HCT116 (cell line): Measurements from ENCODE around the gene NTRK3. TPM values are rescaled to one million over a fixed set of nuclear protein-coding genes. Genes with fewer than 3 reads are reported as not detected.

Source experiments
- ATAC-seq: fragments of 200-7000 bp; cut with Tn5 transposase; 2 replicates; pipeline ENCODE4 v1.9.1; 2020; ENCODE audit warnings: mild to moderate bottlenecking, moderate library complexity
- BruUV-seq: library from RNA; stranded (reverse); fragments of 400-500 nt; replicated peaks from 2 replicates; lab custom pipeline; 2021; lab: Mats Ljungman, UMichigan
- CTCF ChIA-PET: fragments of 300-600 bp; sonication (Branson Sonifier 250); formaldehyde crosslinking; loops from one replicate; lab custom pipeline; 2021; ENCODE audit warnings: antibody characterized with exemption; lab: Charles Lee
- POLR2A ChIA-PET: fragments of 300-600, 350-600 bp; sonication (Branson Sonifier 250); formaldehyde crosslinking; loops from one replicate; lab custom pipeline; 2021; ENCODE audit warnings: antibody characterized with exemption; lab: Charles Lee
- RAD21 ChIA-PET, 2 experiments: fragments of 300-600 bp; sonication (Branson Sonifier 250); formaldehyde crosslinking; loops; one replicate each; lab custom pipeline; 2023; ENCODE audit warnings: low total read pairs in 2 of 2; ENCODE audit not compliant: uncharacterized antibody in 2 of 2, unreplicated experiment in 2 of 2, low non-redundant PET in 1 of 2; lab: Charles Lee
- DNase-seq: peaks from one replicate; pipeline ENCODE4 v3.0.0-alpha.2; 2010; ENCODE audit warnings: low read depth, low spot score
- H2AFZ ChIP-seq: fragments of 200-600 bp; shearing (Covaris generic), sonication (generic); 2 replicates; pipeline ENCODE4 v1.6.1; 2017; ENCODE audit warnings: low read depth, mixed run types, mixed read lengths, antibody characterized with exemption, low read length; ENCODE audit not compliant: poor library complexity, severe bottlenecking
- H3K27ac ChIP-seq: 2 replicates; pipeline ENCODE4 v1.5.1; 2012; ENCODE audit warnings: low read depth, low read length
- H3K27me3 ChIP-seq: fragments of 200-600 bp; sonication (generic); 2 replicates; pipeline ENCODE4 v1.6.1; 2016; ENCODE audit warnings: mixed run types, low read length, mixed read lengths; ENCODE audit not compliant: insufficient read depth
- H3K36me3 ChIP-seq, 2 experiments: fragments of 200-500 bp in 1 of 2; fragments of 200-600 bp in 1 of 2; sonication (Bioruptor generic) in 1 of 2; sonication (generic) in 1 of 2; 2 replicates each; pipeline versions ENCODE4 v1.5.1 to v1.6.1; 2014 to 2016; ENCODE audit warnings: low read length in 2 of 2, inconsistent platforms in 1 of 2, mixed read lengths in 1 of 2, mixed run types in 1 of 2; ENCODE audit not compliant: insufficient read depth in 2 of 2, control insufficient read depth in 1 of 2
- H3K4me1 ChIP-seq, 2 experiments: fragments of 200-600 bp in 1 of 2; sonication (generic) in 1 of 2; 2 replicates each; pipeline versions ENCODE4 v1.5.1 to v1.6.1; 2012 to 2017; ENCODE audit warnings: low read length in 2 of 2, inconsistent platforms in 1 of 2, mild to moderate bottlenecking in 1 of 2, mixed read lengths in 1 of 2, mixed run types in 1 of 2, moderate library complexity in 1 of 2; ENCODE audit not compliant: insufficient read depth in 2 of 2, control insufficient read depth in 1 of 2
- H3K4me2 ChIP-seq: fragments of 200-600 bp; sonication (generic); 2 replicates; pipeline ENCODE4 v1.6.1; 2017; ENCODE audit warnings: mixed run types, low read length, mixed read lengths
- H3K4me3 ChIP-seq, 2 experiments: fragments of 200-600 bp in 1 of 2; sonication (generic) in 1 of 2; replicated peaks in 1 of 2; 2 replicates each; pipeline ENCODE4 v1.5.1; 2011 to 2016; ENCODE audit warnings: low read length in 2 of 2, control low read depth in 1 of 2, low read depth in 1 of 2, mild to moderate bottlenecking in 1 of 2, mixed read lengths in 1 of 2, mixed run types in 1 of 2
- H3K79me2 ChIP-seq: fragments of 200-600 bp; sonication (generic); 2 replicates; pipeline ENCODE4 v1.6.1; 2017; ENCODE audit warnings: mild to moderate bottlenecking, mixed run types, low read length, moderate library complexity, mixed read lengths; ENCODE audit not compliant: insufficient read depth
- H3K9ac ChIP-seq: fragments of 200-600 bp; sonication (generic); 2 replicates; pipeline ENCODE4 v1.6.1; 2016; ENCODE audit warnings: low read length, mixed read lengths
- H3K9me2 ChIP-seq: fragments of 200-600 bp; sonication (generic), shearing (Covaris generic); 2 replicates; pipeline ENCODE4 v1.6.1; 2017; ENCODE audit warnings: mixed run types, mild to moderate bottlenecking, moderate library complexity; ENCODE audit not compliant: insufficient read depth
- H3K9me3 ChIP-seq, 2 experiments: fragments of 200-500 bp in 1 of 2; fragments of 200-600 bp in 1 of 2; sonication (Bioruptor generic) in 1 of 2; sonication (generic) in 1 of 2; 2 replicates each; pipeline ENCODE4 v1.6.1; 2014 to 2017; ENCODE audit warnings: low read length in 2 of 2, mixed read lengths in 2 of 2, inconsistent platforms in 1 of 2, low read depth in 1 of 2, mild to moderate bottlenecking in 1 of 2, mixed run types in 1 of 2, moderate library complexity in 1 of 2; ENCODE audit not compliant: control insufficient read depth in 1 of 2, insufficient read depth in 1 of 2
- H4K20me1 ChIP-seq: fragments of 200-600 bp; sonication (generic), shearing (Covaris generic); 2 replicates; pipeline ENCODE4 v1.6.1; 2017; ENCODE audit warnings: mixed run types, mild to moderate bottlenecking, moderate library complexity; ENCODE audit not compliant: insufficient read depth
- ATF3 ChIP-seq: IDR thresholded peaks from 2 replicates; pipeline ENCODE4 v1.6.1; 2012
- CBX3 ChIP-seq: IDR thresholded peaks from 2 replicates; pipeline ENCODE4 v1.6.1; 2012; ENCODE audit warnings: low read depth
- CEBPB ChIP-seq: IDR thresholded peaks from 2 replicates; pipeline ENCODE4 v1.6.1; 2012; ENCODE audit warnings: low read depth
- EGR1 ChIP-seq: IDR thresholded peaks from 2 replicates; pipeline ENCODE4 v1.6.1; 2012; ENCODE audit warnings: low read depth
- ELF1 ChIP-seq: IDR thresholded peaks from 2 replicates; pipeline ENCODE4 v1.6.1; 2012; ENCODE audit warnings: low read depth, borderline replicate concordance
- EZH2 ChIP-seq: fragments of 200-600 bp; sonication (generic); IDR thresholded peaks from 2 replicates; pipeline ENCODE4 v1.6.1; 2017; ENCODE audit warnings: antibody characterized with exemption, mixed run types
- FOSL1 ChIP-seq: IDR thresholded peaks from 2 replicates; pipeline ENCODE4 v1.6.1; 2012; ENCODE audit warnings: low read depth
- SIN3A ChIP-seq: IDR thresholded peaks from 2 replicates; pipeline ENCODE4 v1.6.1; 2012; ENCODE audit warnings: low read depth
- SRF ChIP-seq: IDR thresholded peaks from 2 replicates; pipeline ENCODE4 v1.6.1; 2012; ENCODE audit warnings: low read depth
- YY1 ChIP-seq: IDR thresholded peaks from 2 replicates; pipeline ENCODE4 v1.6.1; 2011; ENCODE audit warnings: low read length, low read depth, moderate library complexity, mild to moderate bottlenecking; ENCODE audit not compliant: insufficient replicate concordance; ENCODE audit errors: extremely low read depth
- ZBTB33 ChIP-seq: IDR thresholded peaks from 2 replicates; pipeline ENCODE4 v1.6.1; 2011; ENCODE audit warnings: mild to moderate bottlenecking, low read length, moderate library complexity; ENCODE audit not compliant: insufficient replicate concordance; ENCODE audit errors: extremely low read depth
- ZFX ChIP-seq: fragments of 450-650 bp; IDR thresholded peaks from 2 replicates; pipeline ENCODE4 v1.6.1; 2017
- ZNF274 ChIP-seq: fragments of 200-500 bp; sonication (Bioruptor generic); IDR thresholded peaks from 2 replicates; pipeline ENCODE4 v1.6.1; 2014; ENCODE audit warnings: mild to moderate bottlenecking, low read depth, low read length, inconsistent platforms
- intact Hi-C: fragments of 100-400 bp; cut with micrococcal nuclease; formaldehyde crosslinking; loops from 2 replicates; pipeline ENCODE4 v1.10.0; 2022
- total RNA-seq: library from RNA; stranded (reverse); gene quantifications from one replicate; pipeline ENCODE4 v1.2.1, GENCODE V29; 2021; ENCODE audit not compliant: unreplicated experiment

The NTRK3 gene
- total RNA-seq, 1 experiment from 2014 or later: not detected

GRCh38 chr15:87955284-87955909 lies 301.1 kb downstream of the NTRK3 start:
- Histone ChIP-seq H3K27ac (no peak overlapping the region), H3K9ac (no peak overlapping the region), H3K27me3 (no peaks in the 10 kb centered on the region), H3K4me3 (no peak overlapping the region), H3K79me2 (no peaks in the 10 kb centered on the region), H3K4me2 (no peak overlapping the region), H3K4me1 (no peaks in the 10 kb centered on the region), H3K36me3 (no peaks in the 10 kb centered on the region), H2AFZ (no peak overlapping the region), H3K9me2 (no peaks in the 10 kb centered on the region), H3K9me3 (peaks cover 0 to 5% of the 10 kb centered on the region in 2 experiments; a peak in 1 of 4 replicates), H4K20me1 (no peaks in the 10 kb centered on the region)
- DNase-seq (no peak), ATAC-seq (no peak)
- ChIA-PET POLR2A (no interaction called here), RAD21 (no interaction called here), CTCF (no interaction called here)
- no TSS peak for BruUV-seq
- TF ChIP-seq ZNF274 (no peak), CBX3 (no peak), SRF (no peak), ATF3 (no peak), ZBTB33 (no peak), CEBPB (no peak), EGR1 (no peak), YY1 (no peak), SIN3A (no peak), ZFX (no peak), FOSL1 (no peak), ELF1 (no peak), EZH2 (no peak)
- intact Hi-C loops: no loop called here
